Peyer's patch (tissue), 4 donors: Measurements from ENCODE around the gene CDC34.

Experiments
- POLR2A ChIP-seq, 2 donors: fragments of 450-650 bp; IDR thresholded peaks; one replicate each; pipeline ENCODE4 v1.5.1; 2017; ENCODE audit warnings: antibody characterized with exemption in 2 of 2, mild to moderate bottlenecking in 2 of 2, moderate library complexity in 2 of 2
- TF ChIP-seq, protein P1 (sequence below), 6 experiments: fragments of 450-650 bp in 4 of 6; fragments of 200-600 bp in 2 of 6; sonication (generic) in 1 of 6; IDR thresholded peaks; one replicate each; pipeline ENCODE4 v1.5.1; 2017 to 2019; ENCODE audit warnings: antibody characterized with exemption in 6 of 6, mild to moderate bottlenecking in 3 of 6, moderate library complexity in 1 of 6

GRCh38 chr19:588741-589692 is 57.5 kb downstream of the CDC34 start:
- TF ChIP-seq, protein P1, sequence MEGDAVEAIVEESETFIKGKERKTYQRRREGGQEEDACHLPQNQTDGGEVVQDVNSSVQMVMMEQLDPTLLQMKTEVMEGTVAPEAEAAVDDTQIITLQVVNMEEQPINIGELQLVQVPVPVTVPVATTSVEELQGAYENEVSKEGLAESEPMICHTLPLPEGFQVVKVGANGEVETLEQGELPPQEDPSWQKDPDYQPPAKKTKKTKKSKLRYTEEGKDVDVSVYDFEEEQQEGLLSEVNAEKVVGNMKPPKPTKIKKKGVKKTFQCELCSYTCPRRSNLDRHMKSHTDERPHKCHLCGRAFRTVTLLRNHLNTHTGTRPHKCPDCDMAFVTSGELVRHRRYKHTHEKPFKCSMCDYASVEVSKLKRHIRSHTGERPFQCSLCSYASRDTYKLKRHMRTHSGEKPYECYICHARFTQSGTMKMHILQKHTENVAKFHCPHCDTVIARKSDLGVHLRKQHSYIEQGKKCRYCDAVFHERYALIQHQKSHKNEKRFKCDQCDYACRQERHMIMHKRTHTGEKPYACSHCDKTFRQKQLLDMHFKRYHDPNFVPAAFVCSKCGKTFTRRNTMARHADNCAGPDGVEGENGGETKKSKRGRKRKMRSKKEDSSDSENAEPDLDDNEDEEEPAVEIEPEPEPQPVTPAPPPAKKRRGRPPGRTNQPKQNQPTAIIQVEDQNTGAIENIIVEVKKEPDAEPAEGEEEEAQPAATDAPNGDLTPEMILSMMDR (IDR thresholded peaks at IDR 0.05) = no peak
- no peak for TF ChIP-seq POLR2A (IDR thresholded peaks at IDR 0.05)
